ELF-1 (cell line): ENCODE results near the gene MS4A12.
"Not testable (repeated sequence)": the region's sequence is repeated elsewhere in the genome, so short reads cannot be mapped to it uniquely, and the experiment has no call there.

Experiments used
- DNase-seq: peaks from one replicate; pipeline ENCODE4 v3.0.0-alpha.2; 2016; ENCODE audit warnings: low read depth, low spot score

MS4A12 gene, protein sequence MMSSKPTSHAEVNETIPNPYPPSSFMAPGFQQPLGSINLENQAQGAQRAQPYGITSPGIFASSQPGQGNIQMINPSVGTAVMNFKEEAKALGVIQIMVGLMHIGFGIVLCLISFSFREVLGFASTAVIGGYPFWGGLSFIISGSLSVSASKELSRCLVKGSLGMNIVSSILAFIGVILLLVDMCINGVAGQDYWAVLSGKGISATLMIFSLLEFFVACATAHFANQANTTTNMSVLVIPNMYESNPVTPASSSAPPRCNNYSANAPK

DNA sequence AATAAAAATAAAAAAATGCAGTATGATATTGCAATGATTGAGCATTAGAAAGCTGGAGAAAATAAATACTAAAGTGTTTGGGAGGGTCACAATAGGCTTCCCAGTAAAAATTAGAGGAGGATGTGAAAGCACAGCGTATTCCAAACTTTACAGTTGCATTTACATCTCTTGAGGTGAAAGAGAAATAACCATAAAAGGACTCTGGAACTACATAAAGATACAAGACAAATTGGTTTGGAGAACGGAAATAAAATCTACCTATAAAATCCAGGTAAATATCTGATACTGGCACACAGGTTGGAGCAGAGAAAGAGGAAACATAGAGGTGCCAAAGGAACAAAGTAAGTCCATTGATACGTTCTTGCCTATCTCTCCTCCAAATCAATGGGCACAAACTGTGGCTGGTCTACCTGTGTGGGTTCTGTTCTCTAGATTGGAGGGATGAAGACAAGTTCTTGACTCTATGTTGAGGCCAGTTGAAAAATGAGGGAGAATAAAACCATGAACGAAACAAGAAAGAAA is at the start of gene MS4A12:
TSS of gene MS4A12 (plus strand) at position 291 of the 522 bp plus-strand sequence. CDS start 4,541 bp downstream, outside the sequence.
- no peak for DNase-seq

DNA sequence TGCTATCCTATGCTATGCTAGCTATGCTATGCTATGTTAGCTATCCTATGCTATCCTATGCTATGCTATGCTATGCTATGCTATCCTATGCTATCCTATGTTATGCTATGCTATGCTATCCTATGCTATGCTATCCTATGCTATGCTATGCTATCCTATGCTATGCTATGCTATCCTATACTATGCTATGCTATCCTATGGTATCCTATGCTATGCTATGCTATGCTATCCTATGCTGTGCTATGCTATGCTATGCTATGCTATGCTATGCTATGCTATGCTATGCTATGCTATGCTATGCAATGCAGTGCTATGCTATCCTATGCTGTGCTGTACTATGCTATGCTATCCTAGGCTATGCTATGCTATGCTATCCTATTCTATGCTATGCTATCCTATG is 45.5 kb upstream of the MS4A12 start:
- DNase-seq, result no peak

GRCh38 chr11:60447846-60448245 is 44.7 kb upstream of the MS4A12 start:
- no peak for DNase-seq

GRCh38 chr11:60451185-60451584 is 41.4 kb upstream of the MS4A12 start:
- not testable (repeated sequence) for DNase-seq

DNA sequence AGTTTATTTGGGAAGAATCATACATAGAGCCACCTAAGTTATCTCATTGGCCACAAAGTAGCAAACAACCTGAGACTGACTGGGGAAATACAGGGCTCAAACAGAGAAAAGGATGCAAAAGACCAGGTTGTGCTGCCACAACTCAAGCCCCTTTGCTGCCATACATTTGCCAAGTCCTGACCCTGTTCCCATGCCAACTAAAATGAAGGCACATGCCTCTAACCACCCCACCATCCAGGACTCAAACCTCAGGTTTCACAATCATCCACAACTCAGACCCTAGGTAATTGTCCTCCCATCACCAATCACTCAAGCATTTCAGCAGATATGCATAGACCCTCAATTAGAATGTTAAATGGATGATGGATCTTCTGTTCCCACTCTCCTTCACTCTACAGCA is 38.4 kb upstream of the MS4A12 start:
- no peak for DNase-seq

DNA sequence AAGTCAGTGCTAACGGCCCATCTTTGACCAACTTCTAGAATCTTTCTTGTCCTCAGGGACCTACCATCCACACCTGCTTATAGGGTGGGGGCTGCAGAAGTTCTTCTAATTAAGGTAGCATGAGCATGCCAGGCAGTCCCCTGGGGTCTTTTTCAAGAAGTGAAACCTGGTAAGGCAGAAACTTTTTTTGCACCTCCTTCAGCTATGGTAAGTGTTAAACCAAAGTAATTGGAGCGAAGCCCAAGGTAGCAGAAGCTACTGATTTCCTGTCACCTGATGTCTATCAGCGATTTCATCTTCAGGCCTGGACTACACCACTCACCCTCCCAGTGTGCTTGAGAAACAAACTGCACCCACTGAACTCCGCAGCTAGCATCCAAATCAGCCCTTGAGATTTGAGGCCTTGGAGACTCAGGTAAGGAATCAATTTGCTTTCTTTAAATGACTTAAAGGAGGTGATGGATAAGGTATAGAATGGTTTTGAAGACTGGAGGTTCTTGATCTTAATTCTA is 37.0 kb upstream of the MS4A12 start, which contains the start of gene MS4A1:
TSS of gene MS4A1 (plus strand) at position 317 of the 512 bp plus-strand sequence. CDS start 6,528 bp downstream, outside the sequence.
- DNase-seq, result no peak

- no peak for DNase-seq
These were observed 35.0 kb upstream of the MS4A12 start for GRCh38 chr11:60457576-60457975.

DNA sequence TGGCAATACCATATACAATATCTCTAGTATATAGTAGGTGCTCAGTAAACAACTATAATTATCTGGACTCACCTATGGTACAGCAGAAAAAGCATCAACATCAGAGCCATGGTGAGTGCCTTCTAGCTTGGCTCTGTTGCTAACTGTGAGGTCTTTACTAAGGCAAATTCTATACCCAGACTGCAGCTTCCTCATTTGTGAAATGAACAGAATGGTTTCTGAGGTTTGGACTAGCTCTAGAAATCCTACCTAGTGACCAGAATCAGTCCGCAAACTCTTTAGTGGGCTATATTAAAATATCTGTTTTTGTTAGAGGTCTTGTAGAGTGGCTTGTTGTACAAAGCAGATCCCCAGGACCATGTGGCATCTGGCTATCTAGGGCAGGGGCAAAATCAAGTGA is 33.2 kb upstream of the MS4A12 start:
- DNase-seq, result no peak

DNA sequence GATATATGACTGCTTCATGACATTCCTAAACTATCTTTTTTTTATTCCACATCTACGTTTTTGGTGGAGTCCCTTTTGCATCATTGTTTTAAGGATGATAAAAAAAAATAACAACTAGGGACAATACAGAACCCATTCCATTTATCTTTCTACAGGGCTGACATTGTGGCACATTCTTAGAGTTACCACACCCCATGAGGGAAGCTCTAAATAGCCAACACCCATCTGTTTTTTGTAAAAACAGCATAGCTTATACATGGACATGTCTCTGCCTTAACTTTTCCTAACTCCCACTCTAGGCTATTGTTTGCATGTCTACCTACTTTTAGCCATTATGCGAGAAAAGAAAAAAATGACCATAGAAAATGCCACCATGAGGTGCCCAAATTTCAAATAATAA is 23.7 kb upstream of the MS4A12 start:
- no peak for DNase-seq

GRCh38 chr11:60469723-60470122 is 22.9 kb upstream of the MS4A12 start:
- no peak for DNase-seq

DNA sequence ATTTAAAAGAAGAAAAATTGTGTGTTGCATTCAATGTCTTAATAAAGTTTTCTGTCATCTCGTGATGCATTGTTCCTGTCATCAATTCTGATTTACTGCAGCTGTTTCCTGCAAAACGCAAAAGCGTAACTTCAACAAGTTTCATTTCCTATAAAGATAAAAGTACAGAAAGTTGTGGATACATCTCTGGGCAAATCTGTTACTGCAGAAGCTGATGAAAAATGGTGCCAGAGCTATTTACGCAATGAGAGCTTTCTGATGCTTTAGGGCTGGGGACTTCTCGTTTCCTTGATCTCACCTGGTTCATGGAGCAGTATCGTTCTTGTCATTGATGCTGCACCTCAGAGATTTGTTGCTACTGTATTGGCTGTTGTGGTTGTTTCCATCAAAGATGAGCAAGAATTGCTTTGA is 15.5 kb upstream of the MS4A12 start:
- no peak for DNase-seq

DNA sequence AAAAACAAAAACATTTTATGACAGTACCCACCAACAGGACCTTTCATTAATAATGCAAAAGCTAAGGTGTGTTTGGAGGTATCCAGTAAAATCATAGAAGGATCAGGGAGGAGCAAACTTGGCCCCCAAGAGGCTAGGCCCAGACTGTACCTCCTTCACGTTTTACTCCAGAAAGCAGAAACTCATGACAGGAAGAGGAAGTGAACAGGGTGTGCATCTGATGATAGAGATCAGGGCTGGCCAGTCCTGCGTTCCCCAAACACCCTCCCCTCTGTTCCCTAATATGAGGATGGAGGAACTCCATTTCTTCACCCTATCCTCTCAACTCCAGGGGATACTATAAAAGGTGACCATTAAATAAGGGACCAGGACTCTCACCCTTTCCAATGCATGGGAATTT is 10.2 kb upstream of the MS4A12 start:
- DNase-seq, result no peak

DNA sequence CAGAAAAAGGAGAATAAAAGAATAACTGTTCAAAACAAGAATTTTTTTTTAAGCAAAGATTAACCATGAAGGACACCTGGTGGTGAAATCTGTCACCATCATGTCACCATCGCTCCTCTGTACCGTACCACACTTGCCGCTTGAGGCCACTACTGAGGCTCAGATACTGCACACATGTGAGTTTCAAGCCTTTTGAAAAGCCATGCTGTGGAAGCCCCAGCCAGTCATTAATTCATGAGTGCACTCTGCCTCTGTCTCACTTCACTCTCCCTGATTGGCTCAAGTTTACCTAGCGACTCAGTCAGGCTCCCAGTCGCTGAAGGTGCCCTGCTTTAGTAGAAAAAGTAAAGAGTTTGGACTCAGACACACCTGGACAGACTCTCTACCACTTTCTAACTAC is 6.6 kb upstream of the MS4A12 start:
- DNase-seq, result peak; percentile 38

GRCh38 chr11:60493454-60493853 is 876 bp downstream of the MS4A12 start:
- DNase-seq, result no peak

- DNase-seq, result peak; percentile 16
These were observed 5.8 kb downstream of the MS4A12 start for GRCh38 chr11:60498399-60498798.

GRCh38 chr11:60498853-60499252 is 6.3 kb downstream of the MS4A12 start:
- DNase-seq, result no peak

- DNase-seq, result peak; percentile 4
These were observed 7.8 kb downstream of the MS4A12 start for GRCh38 chr11:60500276-60500910.

DNA sequence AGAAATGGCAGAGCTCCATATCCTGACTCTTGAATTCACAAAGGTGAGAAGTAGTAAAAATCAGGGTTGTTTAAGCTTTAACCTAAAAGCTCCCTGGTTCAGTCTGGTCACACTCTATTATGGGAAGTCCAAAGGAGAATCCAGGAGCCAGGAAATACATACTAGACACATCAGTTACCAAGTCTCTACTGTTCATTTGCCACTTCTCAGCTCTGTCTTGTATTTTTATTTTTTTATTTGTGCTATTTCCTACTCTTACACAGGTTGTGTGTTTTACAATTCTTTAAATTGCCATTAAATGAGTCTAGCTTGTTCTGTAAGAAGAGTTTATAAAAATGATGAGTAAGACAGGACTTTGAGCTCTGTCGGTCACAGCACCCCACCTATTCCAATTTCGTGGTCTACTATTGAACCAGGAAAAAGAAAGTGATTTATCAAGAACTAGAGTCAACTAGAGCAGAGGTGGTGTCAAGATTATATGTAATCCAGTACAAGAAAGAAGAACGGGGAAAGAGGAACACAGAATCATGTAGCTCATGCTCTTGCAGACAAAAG is 9.7 kb downstream of the MS4A12 start:
- DNase-seq, result no peak

DNA sequence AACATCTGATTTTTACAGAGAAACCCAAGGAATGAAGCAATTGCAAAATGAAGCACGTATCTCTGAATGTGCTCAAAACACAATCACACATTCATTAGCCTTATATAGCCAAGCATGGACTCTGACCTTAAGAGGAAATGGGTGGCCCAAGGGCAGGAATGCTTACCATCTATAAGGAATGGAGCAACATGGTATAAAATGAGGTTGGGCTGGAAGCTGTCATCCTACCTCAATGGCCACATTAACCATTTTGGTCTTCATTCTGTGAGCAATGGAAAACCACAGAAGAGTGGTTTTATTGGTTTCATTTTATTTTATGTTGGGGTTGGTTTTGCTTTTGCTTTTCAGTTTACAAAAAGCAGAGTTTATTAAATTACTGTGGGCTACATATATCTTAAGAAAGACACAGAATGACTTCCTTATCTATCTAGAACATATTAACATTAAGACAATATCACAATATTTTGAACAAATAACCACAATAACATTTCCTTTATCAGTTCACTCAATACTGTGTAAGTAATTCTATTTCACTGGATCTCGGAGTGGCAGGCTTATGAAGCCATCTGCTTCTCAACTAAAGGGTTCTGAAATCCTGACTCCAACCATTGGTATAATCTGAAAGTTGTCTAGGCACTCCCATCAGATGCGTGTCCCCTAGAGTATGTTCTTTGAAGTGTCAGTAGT is 11.8 kb downstream of the MS4A12 start:
- DNase-seq, result no peak

GRCh38 chr11:60509609-60510008 is 17.0 kb downstream of the MS4A12 start:
- not testable (repeated sequence) for DNase-seq

- not testable (repeated sequence) for DNase-seq
These were observed 17.6 kb downstream of the MS4A12 start for GRCh38 chr11:60510209-60510608.

- no peak for DNase-seq
These were observed 18.8 kb downstream of the MS4A12 start for GRCh38 chr11:60511393-60511792.
